GM06990 (cell line): ENCODE measurements around the gene MDFI.

Source experiments
- DNase-seq: peaks from one replicate; pipeline ENCODE4 v3.0.0-alpha.2; 2011; ENCODE audit not compliant: insufficient read length; ENCODE audit errors: extremely low read depth
- H3K27me3 ChIP-seq: replicated peaks from 2 replicates; pipeline ENCODE4 v1.6.0; 2011; ENCODE audit warnings: low read length; ENCODE audit not compliant: control insufficient read depth, insufficient read depth
- H3K36me3 ChIP-seq: 2 replicates; pipeline ENCODE4 v1.5.1; 2011; ENCODE audit warnings: low read length; ENCODE audit not compliant: control insufficient read depth, insufficient read depth
- H3K4me3 ChIP-seq: replicated peaks from 2 replicates; pipeline ENCODE4 v1.5.1; 2011; ENCODE audit warnings: low read depth, mild to moderate bottlenecking, control low read depth, low read length
- CTCF ChIP-seq: IDR thresholded peaks from 2 replicates; pipeline ENCODE4 v1.5.1; 2011; ENCODE audit warnings: low read length, control low read depth, mild to moderate bottlenecking, inconsistent platforms; ENCODE audit not compliant: insufficient read depth, poor library complexity, severe bottlenecking

Gene MDFI

GRCh38 chr6:41642090-41642959, 4.1 kb downstream of the MDFI start:
- DNase-seq = no peak

GRCh38 chr6:41642960-41643898, 5.0 kb downstream of the MDFI start:
- no peaks in the 10 kb centered on the region for H3K36me3 ChIP-seq
- peaks cover 8% of the 10 kb centered on the region for H3K27me3 ChIP-seq
- TF ChIP-seq CTCF = no peak
- no peak for DNase-seq
- no peak overlapping the region for H3K4me3 ChIP-seq

More at GRCh38 chr6:41642090-41642959, 4.1 kb downstream of the MDFI start:
- H3K27me3 ChIP-seq = peaks cover 8% of the 10 kb centered on the region
- H3K36me3 ChIP-seq = no peaks in the 10 kb centered on the region
- TF ChIP-seq CTCF = no peak
- H3K4me3 ChIP-seq = no peak overlapping the region

GRCh38 chr6:41643899-41644269, 5.6 kb downstream of the MDFI start:
- H3K36me3 ChIP-seq = no peaks in the 10 kb centered on the region
- no peak for DNase-seq

GRCh38 chr6:41644297-41644879, 6.1 kb downstream of the MDFI start:
- Histone ChIP-seq H3K36me3 (no peaks in the 10 kb centered on the region), H3K27me3 (peaks cover 6% of the 10 kb centered on the region), H3K4me3 (no peak overlapping the region)
- TF ChIP-seq CTCF = no peak
- no peak for DNase-seq

More at GRCh38 chr6:41643899-41644269, 5.6 kb downstream of the MDFI start:
- Histone ChIP-seq H3K4me3 (no peak overlapping the region), H3K27me3 (peaks cover 8% of the 10 kb centered on the region)
- no peak for TF ChIP-seq CTCF

- no peak for DNase-seq
- Histone ChIP-seq H3K27me3 (peaks cover 4% of the 10 kb centered on the region), H3K36me3 (no peaks in the 10 kb centered on the region), H3K4me3 (no peak overlapping the region)
- no peak for TF ChIP-seq CTCF
Measured at GRCh38 chr6:41645007-41645618, 6.8 kb downstream of the MDFI start.
